PC-3 (cell line): Measurements from ENCODE around the gene TPRN. TPM values are rescaled to one million over a fixed set of nuclear protein-coding genes. Genes with fewer than 3 reads are reported as not detected.

ENCODE experiments used
- ATAC-seq: fragments of 200-7000 bp; cut with Tn5 transposase; 2 replicates; pipeline ENCODE4 v1.9.1; 2020; ENCODE audit warnings: mild to moderate bottlenecking, moderate library complexity
- BruUV-seq: library from RNA; stranded (reverse); fragments of 400-500 nt; replicated peaks from 2 replicates; lab custom pipeline; 2021; lab: Mats Ljungman, UMichigan
- CTCF ChIA-PET: fragments of 300-600 bp; sonication (Branson Sonifier 250); formaldehyde crosslinking; loops from one replicate; lab custom pipeline; 2022; ENCODE audit warnings: antibody characterized with exemption; lab: Charles Lee
- POLR2A ChIA-PET: fragments of 300-600 bp; sonication (Branson Sonifier 250); formaldehyde crosslinking; loops from one replicate; lab custom pipeline; 2022; ENCODE audit warnings: antibody characterized with exemption; ENCODE audit not compliant: unreplicated experiment; lab: Charles Lee
- DNase-seq: peaks from one replicate; pipeline ENCODE4 v3.0.0-alpha.2; 2015
- H2AFZ ChIP-seq: fragments of 300-600 bp; sonication (generic); 2 replicates; pipeline ENCODE4 v1.6.0; 2016; ENCODE audit warnings: antibody characterized with exemption, low read length
- H3F3A ChIP-seq: fragments of 300-600 bp; sonication (generic); one replicate; pipeline ENCODE4 v1.6.0; 2017; ENCODE audit warnings: antibody characterized with exemption, low read length, control low read depth, mild to moderate bottlenecking; ENCODE audit not compliant: unreplicated experiment
- H3K27ac ChIP-seq: fragments of 300-600 bp; sonication (generic); 2 replicates; pipeline ENCODE4 v1.5.1; 2016; ENCODE audit warnings: mild to moderate bottlenecking, low read length
- H3K27me3 ChIP-seq: fragments of 300-600 bp; sonication (generic); 2 replicates; pipeline ENCODE4 v1.6.1; 2016; ENCODE audit warnings: low read length, mixed read lengths
- H3K36me3 ChIP-seq: fragments of 300-600 bp; sonication (generic); 2 replicates; pipeline ENCODE4 v1.6.1; 2016; ENCODE audit warnings: low read depth, mixed run types, low read length, mixed read lengths
- H3K4me1 ChIP-seq: fragments of 300-600 bp; sonication (generic); 2 replicates; pipeline ENCODE4 v1.5.1; 2016; ENCODE audit warnings: low read length; ENCODE audit not compliant: insufficient read depth
- H3K4me2 ChIP-seq: fragments of 300-600 bp; sonication (generic); 2 replicates; pipeline ENCODE4 v1.6.0; 2016; ENCODE audit warnings: low read length
- H3K4me3 ChIP-seq: fragments of 300-600 bp; sonication (generic); 2 replicates; pipeline ENCODE4 v1.5.1; 2016; ENCODE audit warnings: mild to moderate bottlenecking, low read length, mixed read lengths
- H3K79me2 ChIP-seq: fragments of 300-600 bp; sonication (generic); 2 replicates; pipeline ENCODE4 v1.6.1; 2017; ENCODE audit warnings: low read length, mixed read lengths
- H3K9ac ChIP-seq: fragments of 300-600 bp; sonication (generic); 2 replicates; pipeline ENCODE4 v1.6.0; 2016; ENCODE audit warnings: mild to moderate bottlenecking, low read length
- H3K9me2 ChIP-seq: fragments of 300-600 bp; sonication (generic); replicated peaks from 2 replicates; pipeline ENCODE4 v1.6.1; 2016; ENCODE audit warnings: mixed run types, low read length, mixed read lengths
- H3K9me3 ChIP-seq: fragments of 300-600 bp; sonication (generic); 2 replicates; pipeline ENCODE4 v1.6.1; 2016; ENCODE audit warnings: low read length, mixed read lengths
- H4K20me1 ChIP-seq: fragments of 300-600 bp; sonication (generic); 2 replicates; pipeline ENCODE4 v1.6.1; 2016; ENCODE audit warnings: low read length, mixed read lengths
- EZH2 ChIP-seq: fragments of 300-600 bp; sonication (generic); IDR thresholded peaks from one replicate; pipeline ENCODE4 v1.6.1; 2017; ENCODE audit warnings: antibody characterized with exemption, mild to moderate bottlenecking, low read length; ENCODE audit not compliant: unreplicated experiment
- EZH2phosphoT487 ChIP-seq: fragments of 300-600 bp; sonication (generic); IDR thresholded peaks from 2 replicates; pipeline ENCODE4 v1.6.1; 2018; ENCODE audit warnings: mild to moderate bottlenecking, antibody characterized with exemption, low read length, borderline replicate concordance
- intact Hi-C: fragments of 100-400 bp; cut with micrococcal nuclease; formaldehyde crosslinking; loops from 2 replicates; pipeline ENCODE4 v1.9.0; 2023
- total RNA-seq: library from RNA; depleted of rRNA; stranded (reverse); fragments of >200 nt; gene quantifications from 2 replicates; pipeline ENCODE4 v1.2.3, GENCODE V29; 2014
- TF ChIP-seq, protein P1 (sequence below): fragments of 300-600 bp; sonication (generic); conservative IDR thresholded peaks from 2 replicates; pipeline ENCODE4 v1.5.1; 2017; ENCODE audit warnings: antibody characterized with exemption, low read depth, mild to moderate bottlenecking, low read length

Gene TPRN
- total RNA-seq, 1 experiment from 2014 or later: 11.3 TPM

- Histone ChIP-seq H3F3A (no peaks in the 10 kb centered on the region), H3K79me2 (peaks cover 23% of the 10 kb centered on the region), H3K9me2 (no peaks in the 10 kb centered on the region), H3K9me3 (no peaks in the 10 kb centered on the region), H3K4me1 (peaks cover 45% of the 10 kb centered on the region), H3K4me3 (no peak overlapping the region), H3K36me3 (no peaks in the 10 kb centered on the region), H2AFZ (no peak overlapping the region), H3K27ac (no peak overlapping the region), H3K4me2 (peak overlapping the region; percentile 58), H3K27me3 (no peaks in the 10 kb centered on the region), H4K20me1 (peaks cover 19% of the 10 kb centered on the region), H3K9ac (no peak overlapping the region)
- no TSS peak for BruUV-seq
- ChIA-PET POLR2A (no interaction called here), CTCF (no interaction called here)
- ATAC-seq (no peak), DNase-seq (no peak)
- no peak for TF ChIP-seq EZH2phosphoT487
- TF ChIP-seq, protein P1, sequence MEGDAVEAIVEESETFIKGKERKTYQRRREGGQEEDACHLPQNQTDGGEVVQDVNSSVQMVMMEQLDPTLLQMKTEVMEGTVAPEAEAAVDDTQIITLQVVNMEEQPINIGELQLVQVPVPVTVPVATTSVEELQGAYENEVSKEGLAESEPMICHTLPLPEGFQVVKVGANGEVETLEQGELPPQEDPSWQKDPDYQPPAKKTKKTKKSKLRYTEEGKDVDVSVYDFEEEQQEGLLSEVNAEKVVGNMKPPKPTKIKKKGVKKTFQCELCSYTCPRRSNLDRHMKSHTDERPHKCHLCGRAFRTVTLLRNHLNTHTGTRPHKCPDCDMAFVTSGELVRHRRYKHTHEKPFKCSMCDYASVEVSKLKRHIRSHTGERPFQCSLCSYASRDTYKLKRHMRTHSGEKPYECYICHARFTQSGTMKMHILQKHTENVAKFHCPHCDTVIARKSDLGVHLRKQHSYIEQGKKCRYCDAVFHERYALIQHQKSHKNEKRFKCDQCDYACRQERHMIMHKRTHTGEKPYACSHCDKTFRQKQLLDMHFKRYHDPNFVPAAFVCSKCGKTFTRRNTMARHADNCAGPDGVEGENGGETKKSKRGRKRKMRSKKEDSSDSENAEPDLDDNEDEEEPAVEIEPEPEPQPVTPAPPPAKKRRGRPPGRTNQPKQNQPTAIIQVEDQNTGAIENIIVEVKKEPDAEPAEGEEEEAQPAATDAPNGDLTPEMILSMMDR: no peak
- TF ChIP-seq EZH2: no peak
- intact Hi-C loops: no loop called here
Observed at GRCh38 chr9:137194909-137195308, 5.6 kb downstream of the TPRN start.

- Histone ChIP-seq H3K27me3 (no peaks in the 10 kb centered on the region), H3K9me2 (no peaks in the 10 kb centered on the region), H4K20me1 (peaks cover 22% of the 10 kb centered on the region), H3K36me3 (no peaks in the 10 kb centered on the region), H3K4me2 (no peak overlapping the region), H3F3A (no peaks in the 10 kb centered on the region), H3K9me3 (no peaks in the 10 kb centered on the region), H3K4me1 (peaks cover 48% of the 10 kb centered on the region), H3K27ac (no peak overlapping the region), H3K4me3 (no peak overlapping the region), H3K9ac (no peak overlapping the region), H3K79me2 (peaks cover 26% of the 10 kb centered on the region), H2AFZ (no peak overlapping the region)
- TF ChIP-seq EZH2: no peak
- TF ChIP-seq, protein P1: no peak
- TF ChIP-seq EZH2phosphoT487: no peak
- intact Hi-C loops: no loop called here
- no peak for ATAC-seq
- DNase-seq: no peak
- no TSS peak for BruUV-seq
- ChIA-PET POLR2A (no interaction called here), CTCF (no interaction called here)
Observed at GRCh38 chr9:137194388-137194787, 6.2 kb downstream of the TPRN start.

DNA sequence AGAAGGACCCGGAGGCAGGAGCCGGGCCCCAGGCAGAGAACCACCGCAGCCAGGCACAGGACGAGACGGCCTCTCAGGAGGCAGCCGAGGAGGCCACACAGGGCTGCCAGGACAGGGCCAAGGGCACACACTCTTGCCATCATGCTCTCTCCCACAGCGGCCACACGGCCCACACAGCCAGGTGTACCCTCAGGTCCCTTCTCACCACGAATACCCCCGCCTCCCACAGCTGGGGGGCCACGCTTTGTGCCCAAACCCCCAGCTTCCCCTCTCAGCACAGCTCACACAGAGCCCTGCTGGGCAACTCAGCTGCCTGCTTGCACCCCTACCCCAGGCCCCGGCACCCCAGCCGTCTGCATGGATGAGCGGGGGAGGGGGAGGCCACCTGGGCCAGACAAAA, 6.8 kb downstream of the TPRN start:
- Histone ChIP-seq H3K4me1 (peaks cover 43% of the 10 kb centered on the region), H3K4me2 (no peak overlapping the region), H2AFZ (no peak overlapping the region), H3K36me3 (no peaks in the 10 kb centered on the region), H3K27me3 (no peaks in the 10 kb centered on the region), H3K79me2 (peaks cover 26% of the 10 kb centered on the region), H4K20me1 (peaks cover 17% of the 10 kb centered on the region), H3K9me3 (no peaks in the 10 kb centered on the region), H3K27ac (no peak overlapping the region), H3K9ac (no peak overlapping the region), H3F3A (no peaks in the 10 kb centered on the region), H3K9me2 (no peaks in the 10 kb centered on the region), H3K4me3 (no peak overlapping the region)
- DNase-seq: no peak
- ATAC-seq: no peak
- BruUV-seq: no TSS peak
- CTCF ChIA-PET: no interaction called here
- POLR2A ChIA-PET: no interaction called here
- TF ChIP-seq, protein P1: no peak
- TF ChIP-seq EZH2 (no peak), EZH2phosphoT487 (no peak)
- intact Hi-C loops: no loop called here
